Adipocyte (in vitro differentiated cells): Measurements from ENCODE around the gene LDLRAD2.
"Not testable (repeated sequence)": the region's sequence is repeated elsewhere in the genome, so short reads cannot be mapped to it uniquely, and the experiment has no call there.

ENCODE experiments used
- DNase-seq: peaks from one replicate; pipeline ENCODE4 v3.0.0-alpha.2; 2015; ENCODE audit warnings: low read depth
- H3K27me3 ChIP-seq: replicated peaks from 2 replicates; pipeline ENCODE4 v1.7.0; 2013; ENCODE audit warnings: mild to moderate bottlenecking, low read length, moderate library complexity; ENCODE audit not compliant: control insufficient read depth, insufficient read depth
- H3K36me3 ChIP-seq: 2 replicates; pipeline ENCODE4 v1.7.0; 2013; ENCODE audit warnings: low read length, mild to moderate bottlenecking, moderate library complexity; ENCODE audit not compliant: control insufficient read depth, insufficient read depth, severe bottlenecking
- H3K4me1 ChIP-seq: 2 replicates; pipeline ENCODE4 v1.7.0; 2013; ENCODE audit warnings: mild to moderate bottlenecking, low read length, moderate library complexity; ENCODE audit not compliant: control insufficient read depth, insufficient read depth
- H3K4me3 ChIP-seq: 2 replicates; pipeline ENCODE4 v1.7.0; 2013; ENCODE audit warnings: mild to moderate bottlenecking, low read length, moderate library complexity
- H3K9ac ChIP-seq: 2 replicates; pipeline ENCODE4 v1.7.0; 2013; ENCODE audit warnings: mild to moderate bottlenecking, low read length, moderate library complexity
- H3K9me3 ChIP-seq: 2 replicates; pipeline ENCODE4 v1.7.0; 2013; ENCODE audit warnings: mild to moderate bottlenecking, low read length, moderate library complexity; ENCODE audit not compliant: control insufficient read depth

Gene LDLRAD2

GRCh38 chr1:21811875-21812305, at the start of gene LDLRAD2:
Gene LDLRAD2, plus strand, starts transcription at chr1:21812265. Its CDS starts 187 bp downstream, at chr1:21812452.
- Histone ChIP-seq H3K9ac (no peak within 1 kb of the TSS), H3K27me3 (no peaks in the 10 kb centered on the region), H3K36me3 (no peaks in the 10 kb centered on the region), H3K9me3 (no peaks in the 10 kb centered on the region), H3K4me1 (peaks cover 23% of the 10 kb centered on the region), H3K4me3 (no peak within 1 kb of the TSS)
- DNase-seq: no peak

GRCh38 chr1:21763236-21763635, 48.8 kb upstream of the LDLRAD2 start:
- peaks cover 46% of the 10 kb centered on the region for H3K4me1 ChIP-seq
- no peaks in the 10 kb centered on the region for H3K27me3 ChIP-seq
- no peaks in the 10 kb centered on the region for H3K36me3 ChIP-seq
- H3K9ac ChIP-seq: no peak overlapping the region
- no peak for DNase-seq
- no peak overlapping the region for H3K4me3 ChIP-seq
- no peaks in the 10 kb centered on the region for H3K9me3 ChIP-seq

GRCh38 chr1:21763694-21764419, 48.2 kb upstream of the LDLRAD2 start:
- Histone ChIP-seq H3K36me3 (no peaks in the 10 kb centered on the region), H3K9ac (no peak overlapping the region), H3K4me1 (peaks cover 49% of the 10 kb centered on the region), H3K27me3 (no peaks in the 10 kb centered on the region), H3K9me3 (no peaks in the 10 kb centered on the region), H3K4me3 (no peak overlapping the region)
- no peak for DNase-seq

GRCh38 chr1:21764615-21765423, 47.2 kb upstream of the LDLRAD2 start:
- Histone ChIP-seq H3K9ac (no peak overlapping the region), H3K36me3 (no peaks in the 10 kb centered on the region), H3K4me3 (no peak overlapping the region), H3K9me3 (no peaks in the 10 kb centered on the region), H3K27me3 (no peaks in the 10 kb centered on the region), H3K4me1 (peaks cover 41% of the 10 kb centered on the region)
- peak; percentile 96 for DNase-seq

- no peak overlapping the region for H3K4me3 ChIP-seq
- no peaks in the 10 kb centered on the region for H3K9me3 ChIP-seq
- no peaks in the 10 kb centered on the region for H3K27me3 ChIP-seq
- DNase-seq: no peak
- H3K9ac ChIP-seq: no peak overlapping the region
- H3K36me3 ChIP-seq: no peaks in the 10 kb centered on the region
- peaks cover 41% of the 10 kb centered on the region for H3K4me1 ChIP-seq
Measured at GRCh38 chr1:21766210-21766609, 45.9 kb upstream of the LDLRAD2 start.

- H3K4me1 ChIP-seq: peaks cover 38% of the 10 kb centered on the region
- DNase-seq: peak; percentile 16
- H3K4me3 ChIP-seq, H3K9ac ChIP-seq, H3K9me3 ChIP-seq, H3K36me3 ChIP-seq, H3K27me3 ChIP-seq: not testable (repeated sequence)
Measured at GRCh38 chr1:21767106-21767505, 45.0 kb upstream of the LDLRAD2 start.

- Histone ChIP-seq H3K4me1 (peaks cover 23% of the 10 kb centered on the region), H3K4me3 (no peak overlapping the region), H3K9me3 (no peaks in the 10 kb centered on the region), H3K27me3 (no peaks in the 10 kb centered on the region), H3K9ac (no peak overlapping the region), H3K36me3 (no peaks in the 10 kb centered on the region)
- no peak for DNase-seq
Measured at GRCh38 chr1:21770201-21770600, 41.9 kb upstream of the LDLRAD2 start.

GRCh38 chr1:21770602-21771001, 41.5 kb upstream of the LDLRAD2 start:
- DNase-seq, H3K4me3 ChIP-seq, H3K36me3 ChIP-seq, H3K9ac ChIP-seq, H3K9me3 ChIP-seq, H3K27me3 ChIP-seq: not testable (repeated sequence)
- H3K4me1 ChIP-seq: peaks cover 19% of the 10 kb centered on the region

- H3K4me1 ChIP-seq: peaks cover 22% of the 10 kb centered on the region
- H3K27me3 ChIP-seq, H3K9me3 ChIP-seq, DNase-seq, H3K36me3 ChIP-seq, H3K9ac ChIP-seq, H3K4me3 ChIP-seq: not testable (repeated sequence)
Measured at GRCh38 chr1:21771672-21772071, 40.4 kb upstream of the LDLRAD2 start.

- no peak for DNase-seq
- Histone ChIP-seq H3K9ac (no peak overlapping the region), H3K9me3 (no peaks in the 10 kb centered on the region), H3K4me1 (peaks cover 8% of the 10 kb centered on the region), H3K36me3 (no peaks in the 10 kb centered on the region), H3K27me3 (no peaks in the 10 kb centered on the region), H3K4me3 (no peak overlapping the region)
Measured at GRCh38 chr1:21773585-21773984, 38.5 kb upstream of the LDLRAD2 start.

GRCh38 chr1:21774835-21775549, 37.1 kb upstream of the LDLRAD2 start:
- H3K27me3 ChIP-seq: no peaks in the 10 kb centered on the region
- no peak overlapping the region for H3K4me3 ChIP-seq
- no peak overlapping the region for H3K9ac ChIP-seq
- DNase-seq: no peak
- no peaks in the 10 kb centered on the region for H3K36me3 ChIP-seq
- H3K9me3 ChIP-seq: no peaks in the 10 kb centered on the region
- H3K4me1 ChIP-seq: peaks cover 4% of the 10 kb centered on the region
